Measurements from ENCODE around the gene PCDH19. TPM values are rescaled to one million over a fixed set of nuclear protein-coding genes. Genes with fewer than 3 reads are reported as not detected.

PCDH19 gene
- polyA plus RNA-seq, 1 of the 3 experiments (the other 2 are of a cell fraction) = under 0.01 TPM

DNA sequence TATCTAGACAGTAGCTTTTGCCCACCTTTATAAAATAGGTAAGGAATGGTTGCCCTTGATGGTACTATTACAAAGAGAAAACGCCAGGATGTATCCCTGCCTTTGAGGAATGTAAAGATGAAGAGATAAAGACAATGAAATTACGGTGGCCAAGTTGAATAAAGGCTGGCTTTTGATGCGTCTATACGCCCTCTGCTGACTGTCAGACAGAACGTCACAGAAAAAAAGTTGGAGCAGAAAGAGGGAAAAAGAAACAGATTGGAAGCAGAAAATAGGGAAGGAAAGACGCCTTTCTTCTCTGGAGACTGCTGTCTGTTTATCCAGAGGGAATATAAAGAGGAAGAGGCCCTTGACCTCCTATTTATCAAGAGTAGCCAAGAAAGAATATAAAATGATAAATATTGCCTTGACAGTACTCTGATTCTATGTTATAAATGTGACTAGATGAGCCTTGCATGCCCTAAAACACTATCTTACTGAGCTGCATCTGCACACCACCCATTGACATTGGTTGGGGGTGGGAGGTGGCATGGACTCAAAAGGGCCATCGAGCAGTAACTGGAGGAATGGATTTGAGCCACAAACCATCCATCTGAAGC is 30.6 kb downstream of the PCDH19 start:
- Histone ChIP-seq H3K4me1 (ENCODE audit: control insufficient read depth in 1 of 2, insufficient read depth in 2 of 2, low read depth in 1 of 2, low read length in 1 of 2) (no peaks in the 10 kb centered on the region), H3K79me2 (ENCODE audit: insufficient read depth) (no peaks in the 10 kb centered on the region), H3K4me3 (ENCODE audit: low read depth in 2 of 2, low read length in 1 of 2) (no peak overlapping the region), H3K27ac (ENCODE audit: low read depth in 2 of 2, low read length in 1 of 2) (no peak overlapping the region), H3K4me2 (no peak overlapping the region), H3F3A (replicated peaks; ENCODE audit: insufficient read depth) (no peaks in the 10 kb centered on the region), H3K9me3 (no peaks in the 10 kb centered on the region), H3K9me2 (no peaks in the 10 kb centered on the region), H3K27me3 (ENCODE audit: insufficient read depth) (no peaks in the 10 kb centered on the region; the same call in 1 of the 2 replicates), H3K36me3 (replicated peaks in 1 of 2; ENCODE audit: control insufficient read depth in 1 of 2, insufficient read depth in 2 of 2, low read length in 1 of 2) (no peaks in the 10 kb centered on the region), H2AFZ (ENCODE audit: low read depth) (no peak overlapping the region), H3K9ac (no peak overlapping the region), H4K20me1 (ENCODE audit: insufficient read depth) (no peaks in the 10 kb centered on the region)
- DNase-seq = peak; percentile 12
- under 1% methylated on average over 7 of the region's 7 CpGs for WGBS (ENCODE audit: low lambda C conversion rate)
- no peak for TF ChIP-seq GATA2 (CRISPR knock-in tag; IDR thresholded peaks at IDR 0.05)
- peak; percentile 70 for TF ChIP-seq CTCF (IDR thresholded peaks at IDR 0.05)
- TF ChIP-seq SMC3 (IDR thresholded peaks at IDR 0.05; ENCODE audit: low read depth, low read length) = peak; percentile 32; the same call in 1 of the 2 replicates
- peak; percentile 46 for TF ChIP-seq RAD21 (IDR thresholded peaks at IDR 0.05; ENCODE audit: low read length)
- no peak for TF ChIP-seq EP300 (IDR thresholded peaks at IDR 0.05; ENCODE audit: borderline replicate concordance in 1 of 2, low read depth in 1 of 2, low read length in 1 of 2)
- POLR2A ChIA-PET = no interaction called here
- CTCF ChIA-PET = interaction anchor here (0.6 to 2.9 kb wide), 7 partner anchors 9 to 69 kb away, joined by 3 to 14 read pairs (median 5); no protein-coding TSS in a partner anchor

DNA sequence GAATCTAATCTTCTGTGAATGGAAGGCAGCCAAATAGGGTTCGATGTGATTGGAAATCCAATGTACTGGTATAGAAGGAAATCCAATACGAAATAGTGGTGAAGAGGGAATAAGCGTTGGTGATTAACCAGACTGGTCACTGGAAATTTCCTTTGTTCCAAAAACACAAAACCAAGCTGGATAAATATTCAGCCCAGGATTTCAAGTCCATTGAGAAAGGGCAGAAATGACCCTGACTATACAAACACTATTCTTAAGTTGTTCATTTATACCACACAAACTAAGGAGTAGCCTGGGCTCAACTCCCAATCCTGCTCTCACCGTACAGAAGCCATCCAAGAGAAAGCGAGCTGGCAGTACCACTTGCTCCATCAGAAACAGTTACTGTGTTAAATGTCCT is 32.2 kb downstream of the PCDH19 start:
- Histone ChIP-seq H3K9me3 (no peaks in the 10 kb centered on the region), H3K4me1 (ENCODE audit: control insufficient read depth in 1 of 2, insufficient read depth in 2 of 2, low read depth in 1 of 2, low read length in 1 of 2) (no peaks in the 10 kb centered on the region), H3K9me2 (no peaks in the 10 kb centered on the region), H3K79me2 (ENCODE audit: insufficient read depth) (no peaks in the 10 kb centered on the region), H3K36me3 (replicated peaks in 1 of 2; ENCODE audit: control insufficient read depth in 1 of 2, insufficient read depth in 2 of 2, low read length in 1 of 2) (no peaks in the 10 kb centered on the region), H3F3A (replicated peaks; ENCODE audit: insufficient read depth) (no peaks in the 10 kb centered on the region), H3K4me3 (ENCODE audit: low read depth in 2 of 2, low read length in 1 of 2) (no peak overlapping the region), H3K9ac (no peak overlapping the region), H3K27ac (ENCODE audit: low read depth in 2 of 2, low read length in 1 of 2) (no peak overlapping the region), H2AFZ (ENCODE audit: low read depth) (no peak overlapping the region), H3K27me3 (ENCODE audit: insufficient read depth) (no peaks in the 10 kb centered on the region; the same call in 1 of the 2 replicates), H4K20me1 (ENCODE audit: insufficient read depth) (no peaks in the 10 kb centered on the region), H3K4me2 (no peak overlapping the region)
- ChIA-PET POLR2A (no interaction called here), CTCF (interaction anchor here (1.0 to 2.9 kb wide), 6 partner anchors 8 to 391 kb away, joined by 3 to 14 read pairs (median 5); no protein-coding TSS in a partner anchor)
- TF ChIP-seq GABPA (IDR thresholded peaks at IDR 0.05; ENCODE audit: low read depth) = no peak
- TF ChIP-seq NRF1 (IDR thresholded peaks at IDR 0.05; ENCODE audit: low read depth, low read length) = no peak
- no peak for TF ChIP-seq TAF1 (IDR thresholded peaks at IDR 0.05; ENCODE audit: borderline replicate concordance, low read depth, low read length)
- TF ChIP-seq TCF12 (IDR thresholded peaks at IDR 0.05) = no peak
- TF ChIP-seq GATA2 (CRISPR knock-in tag; IDR thresholded peaks at IDR 0.05) = no peak
- no peak for TF ChIP-seq POLR2AphosphoS5 (IDR thresholded peaks at IDR 0.05; ENCODE audit: low read depth, low read length)
- TF ChIP-seq YY1 (IDR thresholded peaks at IDR 0.05; ENCODE audit: low read depth) = no peak
- TF ChIP-seq CHD2 (IDR thresholded peaks at IDR 0.05; ENCODE audit: low read length, partially characterized antibody) = no peak
- no peak for TF ChIP-seq MEF2A (IDR thresholded peaks at IDR 0.05; ENCODE audit: borderline replicate concordance, low read depth)
- no peak for TF ChIP-seq ZBTB33 (IDR thresholded peaks at IDR 0.05; ENCODE audit: borderline replicate concordance, low read depth)
- TF ChIP-seq NFIC (IDR thresholded peaks at IDR 0.05; ENCODE audit: borderline replicate concordance) = no peak
- TF ChIP-seq RAD21 (IDR thresholded peaks at IDR 0.05; ENCODE audit: low read length) = no peak
- TF ChIP-seq RXRA (IDR thresholded peaks at IDR 0.05; ENCODE audit: borderline replicate concordance, low read depth) = no peak
- no peak for TF ChIP-seq MXI1 (IDR thresholded peaks at IDR 0.05; ENCODE audit: low read depth, low read length)
- TF ChIP-seq FOXJ3 (CRISPR knock-in tag; IDR thresholded peaks at IDR 0.05) = no peak
- TF ChIP-seq EP300 (IDR thresholded peaks at IDR 0.05; ENCODE audit: borderline replicate concordance in 1 of 2, low read depth in 1 of 2, low read length in 1 of 2) = no peak
- TF ChIP-seq RFX5 (IDR thresholded peaks at IDR 0.05; ENCODE audit: low read length) = no peak
- DNase-seq = no peak
- 1% methylated on average over 5 of the region's 5 CpGs for WGBS (ENCODE audit: low lambda C conversion rate)
